Uterus (tissue), 2 donors: ENCODE measurements around the gene DGUOK.

ENCODE experiments used
- POLR2A ChIP-seq, 2 donors: fragments of 450-650 bp; IDR thresholded peaks; one replicate each; pipeline ENCODE4 v1.6.1; 2016; ENCODE audit warnings: antibody characterized with exemption in 2 of 2, mild to moderate bottlenecking in 1 of 2, moderate library complexity in 1 of 2
- TF ChIP-seq, protein P1 (sequence below), 4 experiments: fragments of 200-600 bp in 2 of 4; fragments of 450-650 bp in 2 of 4; sonication (generic) in 2 of 4; IDR thresholded peaks; one replicate each; pipeline ENCODE4 v1.5.1; 2016 to 2019; ENCODE audit warnings: antibody characterized with exemption in 4 of 4, mild to moderate bottlenecking in 2 of 4, moderate library complexity in 1 of 4

DNA sequence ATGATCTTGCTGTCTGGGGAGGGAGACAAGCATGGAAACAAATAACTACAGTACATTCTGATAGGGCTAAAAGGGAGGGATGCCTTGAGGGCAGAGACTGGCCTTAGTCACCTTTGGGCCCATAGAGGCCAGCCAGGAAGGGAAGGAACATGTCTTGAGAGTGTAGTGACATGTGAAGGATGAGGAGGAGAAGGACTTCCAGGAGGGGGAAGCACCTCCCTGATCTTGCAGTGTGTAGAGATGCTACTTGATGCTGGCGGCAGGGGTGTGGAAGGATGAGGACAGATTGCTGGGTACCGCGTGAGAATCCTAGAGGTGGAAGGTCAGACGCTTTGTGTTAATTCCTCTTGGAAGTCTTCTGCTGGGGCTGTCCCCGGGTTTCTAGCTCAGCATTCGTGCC is 71.1 kb downstream of the DGUOK start:
- TF ChIP-seq, protein P1, sequence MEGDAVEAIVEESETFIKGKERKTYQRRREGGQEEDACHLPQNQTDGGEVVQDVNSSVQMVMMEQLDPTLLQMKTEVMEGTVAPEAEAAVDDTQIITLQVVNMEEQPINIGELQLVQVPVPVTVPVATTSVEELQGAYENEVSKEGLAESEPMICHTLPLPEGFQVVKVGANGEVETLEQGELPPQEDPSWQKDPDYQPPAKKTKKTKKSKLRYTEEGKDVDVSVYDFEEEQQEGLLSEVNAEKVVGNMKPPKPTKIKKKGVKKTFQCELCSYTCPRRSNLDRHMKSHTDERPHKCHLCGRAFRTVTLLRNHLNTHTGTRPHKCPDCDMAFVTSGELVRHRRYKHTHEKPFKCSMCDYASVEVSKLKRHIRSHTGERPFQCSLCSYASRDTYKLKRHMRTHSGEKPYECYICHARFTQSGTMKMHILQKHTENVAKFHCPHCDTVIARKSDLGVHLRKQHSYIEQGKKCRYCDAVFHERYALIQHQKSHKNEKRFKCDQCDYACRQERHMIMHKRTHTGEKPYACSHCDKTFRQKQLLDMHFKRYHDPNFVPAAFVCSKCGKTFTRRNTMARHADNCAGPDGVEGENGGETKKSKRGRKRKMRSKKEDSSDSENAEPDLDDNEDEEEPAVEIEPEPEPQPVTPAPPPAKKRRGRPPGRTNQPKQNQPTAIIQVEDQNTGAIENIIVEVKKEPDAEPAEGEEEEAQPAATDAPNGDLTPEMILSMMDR (IDR thresholded peaks at IDR 0.05), result no peak
- TF ChIP-seq POLR2A (IDR thresholded peaks at IDR 0.05), result no peak
